IMR-90 (cell line): ENCODE results near the gene SIT1.

Experiments
- POLR2A ChIP-seq: IDR thresholded peaks from 2 replicates; pipeline ENCODE4 v1.6.1; 2012; ENCODE audit warnings: mild to moderate bottlenecking, low read depth, low read length
- TF ChIP-seq, protein P1 (sequence below): conservative IDR thresholded peaks from 2 replicates; pipeline ENCODE4 v1.5.1; 2012; ENCODE audit warnings: mild to moderate bottlenecking, low read depth, low read length, improper control_type of control experiment

DNA sequence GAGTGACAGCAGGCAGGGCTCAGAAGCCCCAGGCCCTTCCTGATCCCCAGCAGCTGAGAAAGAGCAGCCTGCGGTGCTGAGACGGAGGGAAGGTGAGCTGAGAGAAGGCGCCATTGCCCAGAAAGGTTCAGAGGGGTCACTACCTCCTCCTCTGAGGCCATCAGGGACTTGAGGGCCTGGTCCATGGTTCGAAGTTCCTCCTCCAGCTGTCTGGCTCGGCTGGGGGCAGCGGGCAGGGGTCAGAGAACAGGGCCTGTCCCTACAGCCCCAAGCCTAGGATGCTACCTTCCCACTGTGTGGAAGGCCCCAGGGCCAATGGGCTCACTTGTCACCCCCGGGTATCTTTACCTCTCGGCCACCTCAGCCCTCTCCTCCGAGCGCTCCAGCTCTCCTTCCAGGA lies 34.2 kb upstream of the SIT1 start:
- TF ChIP-seq, protein P1, sequence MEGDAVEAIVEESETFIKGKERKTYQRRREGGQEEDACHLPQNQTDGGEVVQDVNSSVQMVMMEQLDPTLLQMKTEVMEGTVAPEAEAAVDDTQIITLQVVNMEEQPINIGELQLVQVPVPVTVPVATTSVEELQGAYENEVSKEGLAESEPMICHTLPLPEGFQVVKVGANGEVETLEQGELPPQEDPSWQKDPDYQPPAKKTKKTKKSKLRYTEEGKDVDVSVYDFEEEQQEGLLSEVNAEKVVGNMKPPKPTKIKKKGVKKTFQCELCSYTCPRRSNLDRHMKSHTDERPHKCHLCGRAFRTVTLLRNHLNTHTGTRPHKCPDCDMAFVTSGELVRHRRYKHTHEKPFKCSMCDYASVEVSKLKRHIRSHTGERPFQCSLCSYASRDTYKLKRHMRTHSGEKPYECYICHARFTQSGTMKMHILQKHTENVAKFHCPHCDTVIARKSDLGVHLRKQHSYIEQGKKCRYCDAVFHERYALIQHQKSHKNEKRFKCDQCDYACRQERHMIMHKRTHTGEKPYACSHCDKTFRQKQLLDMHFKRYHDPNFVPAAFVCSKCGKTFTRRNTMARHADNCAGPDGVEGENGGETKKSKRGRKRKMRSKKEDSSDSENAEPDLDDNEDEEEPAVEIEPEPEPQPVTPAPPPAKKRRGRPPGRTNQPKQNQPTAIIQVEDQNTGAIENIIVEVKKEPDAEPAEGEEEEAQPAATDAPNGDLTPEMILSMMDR, result no peak
- TF ChIP-seq POLR2A, result no peak
